ENCODE measurements around the gene ZYG11B. TPM values are rescaled to one million over a fixed set of nuclear protein-coding genes. Genes with fewer than 3 reads are reported as not detected.

ZYG11B gene
- polyA plus RNA-seq, 1 donor from 2014 or later = 48.7 TPM

DNA sequence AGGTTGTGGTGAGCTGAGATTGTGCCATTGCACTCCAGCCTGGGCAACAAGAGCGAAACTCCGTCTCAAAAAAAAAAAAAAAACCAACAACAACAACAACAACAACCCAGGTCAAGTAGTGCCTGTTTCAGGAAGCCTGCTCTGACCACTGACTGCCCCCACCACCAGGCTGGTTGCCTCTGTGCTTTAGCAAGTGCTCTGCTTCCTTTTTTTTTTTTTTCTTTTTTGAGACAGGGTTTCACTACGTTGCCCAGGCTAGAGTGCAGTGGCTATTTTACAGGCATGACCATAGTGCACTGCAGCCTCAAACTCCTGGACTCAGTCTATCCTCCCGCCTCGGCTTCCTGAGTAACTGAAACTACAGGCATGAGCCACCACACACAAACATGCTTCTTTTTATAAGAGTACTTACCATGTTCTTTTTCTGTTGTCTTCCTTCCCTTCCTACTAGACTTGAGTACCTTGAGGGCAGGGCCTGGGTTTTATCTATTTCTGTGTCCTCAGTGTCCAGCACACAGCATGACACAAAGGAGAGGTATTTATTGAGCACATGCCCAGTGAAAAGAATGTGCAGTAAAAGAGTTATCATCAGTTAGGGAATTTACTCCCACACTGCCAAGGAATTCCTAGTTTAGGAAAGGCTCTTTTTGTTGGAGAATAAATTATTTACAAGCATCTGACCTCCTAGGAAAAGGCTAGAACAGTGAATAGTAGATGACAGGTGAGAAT is 18.2 kb upstream of the ZYG11B start:
- Histone ChIP-seq H3K9ac (ENCODE audit: low read length) (no peak overlapping the region), H3K79me2 (replicated peaks; ENCODE audit: insufficient read depth, low read length) (no peaks in the 10 kb centered on the region), H3K4me3 (ENCODE audit: low read length) (no peak overlapping the region), H4K20me1 (ENCODE audit: insufficient read depth) (no peaks in the 10 kb centered on the region), H3K4me2 (ENCODE audit: low read length) (no peak overlapping the region), H3K27ac (ENCODE audit: low read length) (no peak overlapping the region), H2AFZ (ENCODE audit: low read depth, low read length) (no peak overlapping the region), H3K9me3 (ENCODE audit: low read length) (no peaks in the 10 kb centered on the region), H3K36me3 (ENCODE audit: insufficient read depth, low read length) (no peaks in the 10 kb centered on the region), H3K9me2 (ENCODE audit: insufficient read depth, low read length) (no peaks in the 10 kb centered on the region), H3F3A (ENCODE audit: insufficient read depth, low read length, poor library complexity, severe bottlenecking) (no peaks in the 10 kb centered on the region), H3K27me3 (ENCODE audit: insufficient read depth, low read depth, low read length) (no peaks in the 10 kb centered on the region)
- no peak for TF ChIP-seq EP300 (conservative IDR thresholded peaks at IDR 0.05; ENCODE audit: poor library complexity, severe bottlenecking)
- no peak for TF ChIP-seq REST (IDR thresholded peaks at IDR 0.05; ENCODE audit: borderline replicate concordance)
- TF ChIP-seq TAF1 (IDR thresholded peaks at IDR 0.05; ENCODE audit: low read depth) = no peak
- no peak for TF ChIP-seq SMC3 (conservative IDR thresholded peaks at IDR 0.05; ENCODE audit: poor library complexity)
- no peak for TF ChIP-seq MXI1 (conservative IDR thresholded peaks at IDR 0.05; ENCODE audit: poor library complexity, severe bottlenecking)
- TF ChIP-seq, protein P1, sequence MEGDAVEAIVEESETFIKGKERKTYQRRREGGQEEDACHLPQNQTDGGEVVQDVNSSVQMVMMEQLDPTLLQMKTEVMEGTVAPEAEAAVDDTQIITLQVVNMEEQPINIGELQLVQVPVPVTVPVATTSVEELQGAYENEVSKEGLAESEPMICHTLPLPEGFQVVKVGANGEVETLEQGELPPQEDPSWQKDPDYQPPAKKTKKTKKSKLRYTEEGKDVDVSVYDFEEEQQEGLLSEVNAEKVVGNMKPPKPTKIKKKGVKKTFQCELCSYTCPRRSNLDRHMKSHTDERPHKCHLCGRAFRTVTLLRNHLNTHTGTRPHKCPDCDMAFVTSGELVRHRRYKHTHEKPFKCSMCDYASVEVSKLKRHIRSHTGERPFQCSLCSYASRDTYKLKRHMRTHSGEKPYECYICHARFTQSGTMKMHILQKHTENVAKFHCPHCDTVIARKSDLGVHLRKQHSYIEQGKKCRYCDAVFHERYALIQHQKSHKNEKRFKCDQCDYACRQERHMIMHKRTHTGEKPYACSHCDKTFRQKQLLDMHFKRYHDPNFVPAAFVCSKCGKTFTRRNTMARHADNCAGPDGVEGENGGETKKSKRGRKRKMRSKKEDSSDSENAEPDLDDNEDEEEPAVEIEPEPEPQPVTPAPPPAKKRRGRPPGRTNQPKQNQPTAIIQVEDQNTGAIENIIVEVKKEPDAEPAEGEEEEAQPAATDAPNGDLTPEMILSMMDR (IDR thresholded peaks at IDR 0.05; ENCODE audit: poor library complexity, severe bottlenecking) = no peak
- TF ChIP-seq RAD21 (conservative IDR thresholded peaks at IDR 0.05) = no peak
- TF ChIP-seq POLR2AphosphoS5 (IDR thresholded peaks at IDR 0.05) = no peak
- TF ChIP-seq EZH2 (IDR thresholded peaks at IDR 0.05; ENCODE audit: borderline replicate concordance, insufficient read depth, low read length, poor library complexity, severe bottlenecking) = no peak

DNA sequence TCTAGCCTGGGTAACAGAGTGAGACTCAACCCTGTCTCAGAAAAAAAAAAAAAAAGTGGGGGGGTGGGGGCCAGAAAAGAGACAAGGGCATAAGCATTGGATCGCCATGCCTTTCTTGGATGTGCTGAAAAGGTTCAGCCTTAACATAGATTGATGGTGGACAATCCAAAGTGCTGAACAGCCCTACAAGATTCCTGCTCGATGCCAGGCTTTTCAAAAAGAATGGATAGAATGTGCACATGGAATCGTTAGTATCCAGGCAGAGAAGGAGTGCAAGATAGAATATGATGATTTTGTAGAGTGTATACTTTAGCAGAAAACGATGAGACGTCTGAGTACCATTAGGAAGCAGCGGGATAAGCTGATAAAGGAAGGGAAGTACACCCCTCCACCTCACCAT is 17.2 kb upstream of the ZYG11B start:
- Histone ChIP-seq H4K20me1 (ENCODE audit: insufficient read depth) (no peaks in the 10 kb centered on the region), H3F3A (ENCODE audit: insufficient read depth, low read length, poor library complexity, severe bottlenecking) (no peaks in the 10 kb centered on the region), H3K9me3 (ENCODE audit: low read length) (no peaks in the 10 kb centered on the region), H3K79me2 (replicated peaks; ENCODE audit: insufficient read depth, low read length) (no peaks in the 10 kb centered on the region), H3K4me3 (ENCODE audit: low read length) (no peak overlapping the region), H3K36me3 (ENCODE audit: insufficient read depth, low read length) (no peaks in the 10 kb centered on the region), H3K9ac (ENCODE audit: low read length) (no peak overlapping the region), H2AFZ (ENCODE audit: low read depth, low read length) (no peak overlapping the region), H3K27ac (ENCODE audit: low read length) (no peak overlapping the region), H3K9me2 (ENCODE audit: insufficient read depth, low read length) (no peaks in the 10 kb centered on the region), H3K27me3 (ENCODE audit: insufficient read depth, low read depth, low read length) (no peaks in the 10 kb centered on the region), H3K4me2 (ENCODE audit: low read length) (no peak overlapping the region)
- TF ChIP-seq MXI1 (conservative IDR thresholded peaks at IDR 0.05; ENCODE audit: poor library complexity, severe bottlenecking) (no peak), TAF1 (IDR thresholded peaks at IDR 0.05; ENCODE audit: low read depth) (no peak), SMC3 (conservative IDR thresholded peaks at IDR 0.05; ENCODE audit: poor library complexity) (no peak), POLR2AphosphoS5 (IDR thresholded peaks at IDR 0.05) (no peak), EP300 (conservative IDR thresholded peaks at IDR 0.05; ENCODE audit: poor library complexity, severe bottlenecking) (no peak), REST (IDR thresholded peaks at IDR 0.05; ENCODE audit: borderline replicate concordance) (no peak), RAD21 (conservative IDR thresholded peaks at IDR 0.05) (no peak), EZH2 (IDR thresholded peaks at IDR 0.05; ENCODE audit: borderline replicate concordance, insufficient read depth, low read length, poor library complexity, severe bottlenecking) (no peak)
- TF ChIP-seq, protein P1 (IDR thresholded peaks at IDR 0.05; ENCODE audit: poor library complexity, severe bottlenecking) = no peak

All from neural cell (in vitro differentiated cells).